ENCODE data around the gene STAT3. TPM values are rescaled to one million over a fixed set of nuclear protein-coding genes. Genes with fewer than 3 reads are reported as not detected.
"Not testable (repeated sequence)": the region's sequence is repeated elsewhere in the genome, so short reads cannot be mapped to it uniquely, and the experiment has no call there.

The STAT3 gene
- total and polyA plus RNA-seq, 2 donors (not counting 3 experiments of a cell fraction or from before 2014, with no cell fraction given): 59.1 to 124 TPM

- ChIA-PET POLR2A (no interaction called here), CTCF (no interaction called here)
- Histone ChIP-seq H3K4me1 (ENCODE audit: control insufficient read depth, extremely low read depth, insufficient read depth, low read length) (no peaks in the 10 kb centered on the region), H3K27me3 (ENCODE audit: control insufficient read depth in 2 of 2, insufficient read depth in 2 of 2, low read length in 2 of 2) (no peaks in the 10 kb centered on the region), H3K27ac (ENCODE audit: insufficient read depth, low read depth, low read length) (no peak overlapping the region), H3K4me3 (replicated peaks in 1 of 3; ENCODE audit: insufficient read depth in 1 of 3, low read depth in 1 of 3, low read length in 3 of 3) (no peak overlapping the region), H3K9me3 (replicated peaks; ENCODE audit: control insufficient read depth, insufficient read depth, low read length) (no peaks in the 10 kb centered on the region), H4K20me1 (replicated peaks; ENCODE audit: control insufficient read depth, extremely low read depth, insufficient read depth, low read length) (no peaks in the 10 kb centered on the region), H3K9me1 (replicated peaks; ENCODE audit: control insufficient read depth, extremely low read depth, insufficient read depth, low read length) (no peaks in the 10 kb centered on the region), H3K9ac (replicated peaks; ENCODE audit: extremely low read depth, insufficient read depth, low read length) (no peak overlapping the region), H3K36me3 (ENCODE audit: control insufficient read depth in 2 of 2, extremely low read depth in 1 of 2, insufficient read depth in 2 of 2, low read length in 2 of 2) (peaks cover 0 to 18% of the 10 kb centered on the region in 2 experiments), H3K79me2 (ENCODE audit: control insufficient read depth, insufficient read depth, low read length) (no peaks in the 10 kb centered on the region), H3K4me2 (ENCODE audit: insufficient read depth, low read length) (no peak overlapping the region), H2AFZ (ENCODE audit: low read depth, low read length) (no peak overlapping the region)
- DNase-seq (ENCODE audit: low read depth, low spot score) (no peak), FAIRE-seq (no peak)
- dilution Hi-C loops (cut with MboI; ENCODE audit: extremely low pct_ligation_motif_present, low sequenced_read_pairs): no loop called here
- intact Hi-C loops (cut with micrococcal nuclease): no loop called here
- no peak for TF ChIP-seq GATA2 (IDR thresholded peaks at IDR 0.05; ENCODE audit: insufficient read depth, insufficient read length, low read depth, low read length)
- BruUV-seq (replicated peaks): no TSS peak
Observed at GRCh38 chr17:42305543-42306384, 82.5 kb downstream of the STAT3 start.

DNA sequence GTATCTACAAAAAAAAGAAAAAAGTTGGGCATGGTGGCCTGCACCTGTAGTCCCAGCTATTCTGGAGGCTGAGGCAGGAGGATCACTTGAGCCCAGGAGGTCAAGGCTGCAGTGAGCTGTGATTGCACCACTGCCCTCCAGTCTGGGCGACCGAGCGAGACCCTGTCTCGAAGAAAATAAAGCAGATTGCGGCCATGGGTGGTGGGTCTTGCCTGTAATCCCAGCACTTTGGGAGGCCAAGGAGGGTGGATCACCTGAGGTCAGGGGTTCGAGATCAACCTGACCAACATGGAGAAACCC lies 83.3 kb downstream of the STAT3 start:
- DNase-seq (ENCODE audit: low read depth, low spot score); FAIRE-seq; H3K9me1 ChIP-seq (replicated peaks; ENCODE audit: control insufficient read depth, extremely low read depth, insufficient read depth, low read length); H3K4me3 ChIP-seq (replicated peaks in 1 of 3; ENCODE audit: insufficient read depth in 1 of 3, low read depth in 1 of 3, low read length in 3 of 3); H4K20me1 ChIP-seq (replicated peaks; ENCODE audit: control insufficient read depth, extremely low read depth, insufficient read depth, low read length); BruUV-seq (replicated peaks); H3K27me3 ChIP-seq (ENCODE audit: control insufficient read depth in 2 of 2, insufficient read depth in 2 of 2, low read length in 2 of 2); H3K79me2 ChIP-seq (ENCODE audit: control insufficient read depth, insufficient read depth, low read length); H3K4me1 ChIP-seq (ENCODE audit: control insufficient read depth, extremely low read depth, insufficient read depth, low read length); H2AFZ ChIP-seq (ENCODE audit: low read depth, low read length); intact Hi-C loops (cut with micrococcal nuclease); H3K9me3 ChIP-seq (replicated peaks; ENCODE audit: control insufficient read depth, insufficient read depth, low read length); H3K27ac ChIP-seq (ENCODE audit: insufficient read depth, low read depth, low read length); POLR2A ChIA-PET; dilution Hi-C loops (cut with MboI; ENCODE audit: extremely low pct_ligation_motif_present, low sequenced_read_pairs); H3K4me2 ChIP-seq (ENCODE audit: insufficient read depth, low read length); H3K9ac ChIP-seq (replicated peaks; ENCODE audit: extremely low read depth, insufficient read depth, low read length): not testable (repeated sequence)
- peaks cover 0 to 12% of the 10 kb centered on the region in 2 experiments for H3K36me3 ChIP-seq (ENCODE audit: control insufficient read depth in 2 of 2, extremely low read depth in 1 of 2, insufficient read depth in 2 of 2, low read length in 2 of 2)
- CTCF ChIA-PET: interaction anchor here (1.1 kb wide), 1 partner anchor 83 kb away, joined by 6 read pairs; no protein-coding TSS in a partner anchor
